ENCODE results near the gene SCLY.
"Not testable (repeated sequence)": the region's sequence is repeated elsewhere in the genome, so short reads cannot be mapped to it uniquely, and the experiment has no call there.

SCLY gene

GRCh38 chr2:238040918-238041317 lies 19.9 kb upstream of the SCLY start:
- DNase-seq (ENCODE audit: low read depth) = no peak

- DNase-seq (ENCODE audit: low read depth) = no peak
Measured at GRCh38 chr2:238042090-238042489, 18.7 kb upstream of the SCLY start.

- DNase-seq (ENCODE audit: low read depth) = no peak
Measured at GRCh38 chr2:238042849-238043584, 17.8 kb upstream of the SCLY start.

GRCh38 chr2:238043851-238044250 lies 16.9 kb upstream of the SCLY start:
- no peak for DNase-seq (ENCODE audit: low read depth)

- no peak for DNase-seq (ENCODE audit: low read depth)
Measured at GRCh38 chr2:238045575-238045974, 15.2 kb upstream of the SCLY start.

GRCh38 chr2:238046725-238047270 lies 14.0 kb upstream of the SCLY start:
- no peak for DNase-seq (ENCODE audit: low read depth)

- no peak for DNase-seq (ENCODE audit: low read depth)
Measured at GRCh38 chr2:238053191-238053776, 7.5 kb upstream of the SCLY start.

- no peak for DNase-seq (ENCODE audit: low read depth)
Measured at GRCh38 chr2:238055841-238056240, 5.0 kb upstream of the SCLY start.

GRCh38 chr2:238057696-238058575 lies 2.9 kb upstream of the SCLY start:
- not testable (repeated sequence) for DNase-seq (ENCODE audit: low read depth)

GRCh38 chr2:238059505-238059904 lies 1.3 kb upstream of the SCLY start:
- no peak for DNase-seq (ENCODE audit: low read depth)

GRCh38 chr2:238060096-238060541 lies 682 bp upstream of the SCLY start:
- no peak for DNase-seq (ENCODE audit: low read depth)

- no peak for DNase-seq (ENCODE audit: low read depth)
Measured at GRCh38 chr2:238061315-238062202, 758 bp downstream of the SCLY start.

GRCh38 chr2:238063414-238064189 lies 2.8 kb downstream of the SCLY start:
- no peak for DNase-seq (ENCODE audit: low read depth)

GRCh38 chr2:238064376-238064775 lies 3.6 kb downstream of the SCLY start:
- no peak for DNase-seq (ENCODE audit: low read depth)

GRCh38 chr2:238065071-238065846 lies 4.5 kb downstream of the SCLY start:
- DNase-seq (ENCODE audit: low read depth) = no peak

GRCh38 chr2:238066218-238066617 lies 5.4 kb downstream of the SCLY start:
- no peak for DNase-seq (ENCODE audit: low read depth)

GRCh38 chr2:238066718-238067117 lies 5.9 kb downstream of the SCLY start:
- not testable (repeated sequence) for DNase-seq (ENCODE audit: low read depth)

- no peak for DNase-seq (ENCODE audit: low read depth)
Measured at GRCh38 chr2:238067939-238068338, 7.1 kb downstream of the SCLY start.

- no peak for DNase-seq (ENCODE audit: low read depth)
Measured at GRCh38 chr2:238069021-238069709, 8.4 kb downstream of the SCLY start.

Measured in stimulated activated CD8-positive, alpha-beta memory T cell treated with anti-CD3 and anti-CD28 coated beads, Interleukin-12 subunit alpha, Interleukin-12 subunit beta, amount 100 ng/mL, for 1 hour (primary cell).